Activated T-cell treated with anti-CD3 and anti-CD28 coated beads for 4 hours (primary cell): ENCODE results near the gene P3H1.
"Not testable (repeated sequence)": the region's sequence is repeated elsewhere in the genome, so short reads cannot be mapped to it uniquely, and the experiment has no call there.

Experiments
- DNase-seq: peaks from one replicate; pipeline ENCODE4 v3.0.0-alpha.2; 2020

Gene P3H1

GRCh38 chr1:42742617-42743316, 24.1 kb downstream of the P3H1 start:
- no peak for DNase-seq

GRCh38 chr1:42742141-42742540, 24.7 kb downstream of the P3H1 start:
- DNase-seq, result no peak

GRCh38 chr1:42741706-42742105, 25.1 kb downstream of the P3H1 start:
- DNase-seq, result no peak

- no peak for DNase-seq
Measured at GRCh38 chr1:42740851-42741580, 25.8 kb downstream of the P3H1 start.

- no peak for DNase-seq
Measured at GRCh38 chr1:42739753-42740700, 26.8 kb downstream of the P3H1 start, which contains the start of gene CLDN19. TSS of gene CLDN19 (minus strand) at chr1:42740236. CDS start at chr1:42740063, 173 bp downstream.

GRCh38 chr1:42738678-42739226, 28.1 kb downstream of the P3H1 start:
- no peak for DNase-seq

- no peak for DNase-seq
Measured at GRCh38 chr1:42737986-42738677, 28.7 kb downstream of the P3H1 start.

- DNase-seq, result no peak
Measured at GRCh38 chr1:42737257-42737656, 29.6 kb downstream of the P3H1 start.

GRCh38 chr1:42736571-42737200, 30.1 kb downstream of the P3H1 start:
- no peak for DNase-seq

GRCh38 chr1:42736152-42736551, 30.7 kb downstream of the P3H1 start:
- no peak for DNase-seq

- no peak for DNase-seq
Measured at GRCh38 chr1:42735477-42736105, 31.2 kb downstream of the P3H1 start.

- no peak for DNase-seq
Measured at GRCh38 chr1:42735056-42735455, 31.8 kb downstream of the P3H1 start.

GRCh38 chr1:42734201-42735035, 32.4 kb downstream of the P3H1 start:
- DNase-seq, result no peak

GRCh38 chr1:42733415-42734200, 33.2 kb downstream of the P3H1 start:
- DNase-seq, result no peak

- DNase-seq, result no peak
Measured at GRCh38 chr1:42732126-42732680, 34.6 kb downstream of the P3H1 start.

GRCh38 chr1:42731585-42731984, 35.2 kb downstream of the P3H1 start:
- no peak for DNase-seq

GRCh38 chr1:42730988-42731387, 35.8 kb downstream of the P3H1 start:
- DNase-seq, result peak; percentile 30

- no peak for DNase-seq
Measured at GRCh38 chr1:42730002-42730401, 36.8 kb downstream of the P3H1 start.

- DNase-seq, result not testable (repeated sequence)
Measured at GRCh38 chr1:42725820-42726219, 41.0 kb downstream of the P3H1 start.
